MCF 10A (cell line): ENCODE measurements around the gene MIF. TPM values are rescaled to one million over a fixed set of nuclear protein-coding genes. Genes with fewer than 3 reads are reported as not detected.
A peak's percentile ranks its signal among the peaks of the same experiment; 100 is the strongest.

Experiments
- BruUV-seq: library from RNA; stranded (reverse); fragments of 400-500 nt; replicated peaks from 2 replicates; lab custom pipeline; 2021; lab: Mats Ljungman, UMichigan
- CTCF ChIA-PET: fragments of 300-600 bp; sonication (Branson Sonifier 250); formaldehyde crosslinking; extraction: SDS; loops from one replicate; lab custom pipeline; 2021; ENCODE audit warnings: antibody characterized with exemption, inconsistent platforms; lab: Yijun Ruan, JAX
- POLR2A ChIA-PET: fragments of 300-600, 350-650 bp; sonication (Branson Sonifier 250); formaldehyde crosslinking; extraction: SDS; loops from one replicate; lab custom pipeline; 2020; ENCODE audit warnings: antibody characterized with exemption, inconsistent platforms; lab: Yijun Ruan, JAX
- DNase-seq: peaks from one replicate; pipeline ENCODE4 v3.0.0-alpha.2; 2018; ENCODE audit not compliant: unreplicated experiment
- H3K27ac Mint-ChIP-seq: one replicate; pipeline ENCODE4 v1.8.0; 2022; ENCODE audit warnings: mild to moderate bottlenecking, low read depth, mixed read lengths; ENCODE audit not compliant: unreplicated experiment
- H3K27me3 Mint-ChIP-seq: one replicate; pipeline ENCODE4 v1.8.0; 2022; ENCODE audit warnings: mixed read lengths; ENCODE audit not compliant: insufficient read depth, unreplicated experiment
- H3K36me3 Mint-ChIP-seq: one replicate; pipeline ENCODE4 v1.8.0; 2022; ENCODE audit warnings: mild to moderate bottlenecking, moderate library complexity, mixed read lengths; ENCODE audit not compliant: insufficient read depth, unreplicated experiment
- H3K4me1 Mint-ChIP-seq: one replicate; pipeline ENCODE4 v1.8.0; 2022; ENCODE audit warnings: mixed read lengths; ENCODE audit not compliant: insufficient read depth, unreplicated experiment
- H3K4me3 Mint-ChIP-seq: one replicate; pipeline ENCODE4 v1.8.0; 2022; ENCODE audit warnings: mild to moderate bottlenecking, moderate library complexity, mixed read lengths; ENCODE audit not compliant: unreplicated experiment
- H3K9me3 Mint-ChIP-seq: one replicate; pipeline ENCODE4 v1.8.0; 2022; ENCODE audit warnings: mixed read lengths; ENCODE audit not compliant: unreplicated experiment
- intact Hi-C: fragments of 100-400 bp; cut with micrococcal nuclease; formaldehyde crosslinking; loops from 2 replicates; pipeline ENCODE4 v1.14.1; 2022
- total RNA-seq: library from RNA; stranded (reverse); gene quantifications from 2 replicates; pipeline ENCODE4 v1.2.3, GENCODE V29; 2022
- TF ChIP-seq, protein P1 (sequence below): fragments of 200-600 bp; IDR thresholded peaks from one replicate; pipeline ENCODE4 v1.8.0; 2022; ENCODE audit warnings: antibody characterized with exemption, mild to moderate bottlenecking; ENCODE audit not compliant: unreplicated experiment

The MIF gene
- total RNA-seq, 1 experiment from 2014 or later = 1,126 TPM

DNA sequence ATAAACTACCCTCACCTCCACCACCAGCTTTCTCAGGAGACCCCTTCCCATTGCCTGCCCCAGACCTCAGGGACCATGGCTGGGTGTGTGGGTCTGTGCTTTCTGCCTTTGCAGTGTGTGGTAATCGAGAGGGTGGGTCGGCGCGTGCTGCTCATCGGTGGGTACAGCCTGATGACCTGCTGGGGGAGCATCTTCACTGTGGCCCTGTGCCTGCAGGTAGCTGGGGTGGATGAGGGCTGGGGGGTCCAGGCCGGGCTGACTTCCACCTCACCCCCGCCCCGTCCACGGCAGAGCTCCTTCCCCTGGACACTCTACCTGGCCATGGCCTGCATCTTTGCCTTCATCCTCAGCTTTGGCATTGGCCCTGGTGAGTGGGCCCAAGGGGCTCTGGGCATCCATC, 10.5 kb upstream of the MIF start:
- intact Hi-C loops = no loop called here
- ChIA-PET POLR2A (no interaction called here), CTCF (interaction anchor here (2.3 kb wide), 1 partner anchor 10 kb away, joined by 11 read pairs; the partner anchor contains the start of gene MIF)
- H3K4me1 Mint-ChIP-seq = peaks cover 5% of the 10 kb centered on the region
- H3K27ac Mint-ChIP-seq = no peak overlapping the region
- no TSS peak for BruUV-seq
- TF ChIP-seq, protein P1, sequence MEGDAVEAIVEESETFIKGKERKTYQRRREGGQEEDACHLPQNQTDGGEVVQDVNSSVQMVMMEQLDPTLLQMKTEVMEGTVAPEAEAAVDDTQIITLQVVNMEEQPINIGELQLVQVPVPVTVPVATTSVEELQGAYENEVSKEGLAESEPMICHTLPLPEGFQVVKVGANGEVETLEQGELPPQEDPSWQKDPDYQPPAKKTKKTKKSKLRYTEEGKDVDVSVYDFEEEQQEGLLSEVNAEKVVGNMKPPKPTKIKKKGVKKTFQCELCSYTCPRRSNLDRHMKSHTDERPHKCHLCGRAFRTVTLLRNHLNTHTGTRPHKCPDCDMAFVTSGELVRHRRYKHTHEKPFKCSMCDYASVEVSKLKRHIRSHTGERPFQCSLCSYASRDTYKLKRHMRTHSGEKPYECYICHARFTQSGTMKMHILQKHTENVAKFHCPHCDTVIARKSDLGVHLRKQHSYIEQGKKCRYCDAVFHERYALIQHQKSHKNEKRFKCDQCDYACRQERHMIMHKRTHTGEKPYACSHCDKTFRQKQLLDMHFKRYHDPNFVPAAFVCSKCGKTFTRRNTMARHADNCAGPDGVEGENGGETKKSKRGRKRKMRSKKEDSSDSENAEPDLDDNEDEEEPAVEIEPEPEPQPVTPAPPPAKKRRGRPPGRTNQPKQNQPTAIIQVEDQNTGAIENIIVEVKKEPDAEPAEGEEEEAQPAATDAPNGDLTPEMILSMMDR = no peak
- no peak for DNase-seq
- H3K27me3 Mint-ChIP-seq = no peaks in the 10 kb centered on the region
- peaks cover 8% of the 10 kb centered on the region for H3K36me3 Mint-ChIP-seq
- H3K4me3 Mint-ChIP-seq = no peak overlapping the region
- H3K9me3 Mint-ChIP-seq = no peaks in the 10 kb centered on the region

DNA sequence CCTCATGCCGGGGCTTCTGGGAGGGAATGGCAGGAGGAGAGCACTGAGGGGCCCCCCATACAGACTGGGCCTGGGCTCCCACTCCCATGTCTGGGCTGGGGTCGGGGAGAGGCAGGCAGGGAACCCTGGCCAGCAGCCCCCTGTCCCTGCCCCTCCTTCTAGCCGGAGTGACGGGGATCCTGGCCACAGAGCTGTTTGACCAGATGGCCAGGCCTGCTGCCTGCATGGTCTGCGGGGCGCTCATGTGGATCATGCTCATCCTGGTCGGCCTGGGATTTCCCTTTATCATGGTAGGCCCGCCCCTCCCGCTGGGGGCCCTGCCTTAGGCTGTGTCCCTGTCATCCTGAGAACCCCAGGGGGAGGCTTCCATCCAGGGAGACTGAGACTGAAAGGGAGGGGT, 10.0 kb upstream of the MIF start:
- Mint-ChIP-seq H3K27ac (no peak overlapping the region), H3K36me3 (peaks cover 7% of the 10 kb centered on the region), H3K4me3 (no peak overlapping the region), H3K9me3 (no peaks in the 10 kb centered on the region), H3K4me1 (peaks cover 5% of the 10 kb centered on the region), H3K27me3 (no peaks in the 10 kb centered on the region)
- TF ChIP-seq, protein P1 = no peak
- intact Hi-C loops = no loop called here
- BruUV-seq = no TSS peak
- ChIA-PET CTCF (interaction anchor here (2.3 kb wide), 1 partner anchor 10 kb away, joined by 11 read pairs; the partner anchor contains the start of gene MIF), POLR2A (no interaction called here)
- no peak for DNase-seq

DNA sequence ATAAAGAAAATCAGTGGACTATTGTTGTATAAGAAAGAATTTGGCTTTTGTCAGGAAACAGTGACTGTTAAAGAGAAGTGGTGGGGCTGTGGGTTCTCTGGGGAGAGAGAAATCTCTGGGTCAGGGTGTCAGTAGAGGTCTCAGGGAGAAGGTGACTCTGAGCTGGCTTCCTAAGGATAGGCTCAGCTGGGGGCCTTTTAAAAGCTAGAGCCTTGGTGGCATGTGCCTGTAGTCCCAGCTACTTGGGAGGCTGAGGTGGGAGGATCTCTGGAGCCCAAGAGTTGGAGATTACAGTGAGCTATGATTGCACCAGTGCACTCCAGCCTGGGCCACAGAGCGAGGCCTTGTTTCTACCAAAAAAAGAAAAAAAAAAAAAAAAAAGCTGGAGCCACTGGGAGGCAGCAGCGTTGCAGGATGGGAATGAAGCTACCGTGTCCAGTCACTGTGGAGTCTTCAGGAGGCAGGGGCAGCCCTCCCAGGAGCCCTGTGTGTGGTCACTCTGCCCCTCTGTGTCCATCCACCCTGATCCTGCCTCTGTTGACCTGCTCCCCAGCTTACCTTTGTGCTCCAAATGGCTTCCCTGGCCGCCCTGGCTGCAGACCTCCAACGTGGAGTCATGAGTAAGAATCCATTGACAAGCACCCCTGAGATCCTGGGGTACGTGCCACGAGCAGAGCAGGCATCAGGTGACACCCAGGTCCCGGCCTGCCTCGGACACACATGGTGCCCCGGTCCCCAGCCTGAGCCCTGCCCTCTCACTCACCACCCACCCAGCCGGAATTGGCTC, 5.4 kb upstream of the MIF start:
- DNase-seq = peak; percentile 53
- intact Hi-C loops = no loop called here
- no peak overlapping the region for H3K4me3 Mint-ChIP-seq

DNA sequence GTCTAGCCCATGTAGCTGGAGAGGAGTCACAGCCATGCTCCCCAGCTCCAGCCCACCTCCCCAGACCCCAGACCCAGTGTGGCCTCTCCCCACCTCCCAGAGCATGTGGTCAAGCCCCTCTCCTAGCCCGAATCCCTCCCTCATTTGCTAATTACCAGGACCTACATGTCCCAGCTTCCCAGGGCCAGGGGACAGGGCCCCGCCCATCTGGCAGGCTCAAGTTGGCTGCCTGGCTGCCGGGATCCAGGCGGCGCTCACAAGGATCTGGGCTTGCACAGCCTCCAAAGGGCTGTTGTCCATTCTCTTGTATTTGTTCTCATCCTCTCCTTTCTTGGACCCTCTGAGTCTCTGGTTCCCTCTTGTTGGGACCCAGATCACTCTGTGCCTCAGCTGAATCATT, 4.6 kb upstream of the MIF start:
- peaks cover 21% of the 10 kb centered on the region for H3K4me1 Mint-ChIP-seq
- POLR2A ChIA-PET = interaction anchor here (0.8 to 2.1 kb wide), 2 partner anchors 24 to 37 kb away, joined by 3 to 6 read pairs; no protein-coding TSS in a partner anchor
- no TSS peak for BruUV-seq
- intact Hi-C loops = loop anchor here (5.0 kb wide), 1 partner anchor 68 kb away; no protein-coding TSS in a partner anchor
- H3K27ac Mint-ChIP-seq = no peak overlapping the region
- CTCF ChIA-PET = interaction anchor here (0.6 to 1.7 kb wide), 4 partner anchors 41 to 66 kb away, joined by 3 to 6 read pairs (median 3); no protein-coding TSS in a partner anchor
- DNase-seq = no peak
- H3K36me3 Mint-ChIP-seq = peaks cover 22% of the 10 kb centered on the region
- no peaks in the 10 kb centered on the region for H3K9me3 Mint-ChIP-seq
- no peaks in the 10 kb centered on the region for H3K27me3 Mint-ChIP-seq
- TF ChIP-seq, protein P1 = no peak
- no peak overlapping the region for H3K4me3 Mint-ChIP-seq

More for the DNA sequence above, 5.4 kb upstream of the MIF start:
- CTCF ChIA-PET = interaction anchor here (0.5 to 1.7 kb wide), 18 partner anchors 11 to 1796 kb away, joined by 3 to 6 read pairs (median 4); partner anchors contain the start of gene SLC2A11
- Mint-ChIP-seq H3K4me1 (peaks cover 21% of the 10 kb centered on the region), H3K27ac (peak overlapping the region; percentile 61), H3K9me3 (no peaks in the 10 kb centered on the region), H3K36me3 (peaks cover 14% of the 10 kb centered on the region), H3K27me3 (no peaks in the 10 kb centered on the region)
- POLR2A ChIA-PET = interaction anchor here (0.6 to 2.1 kb wide), 3 partner anchors 16 to 347 kb away, joined by 3 to 6 read pairs (median 5); no protein-coding TSS in a partner anchor
- no TSS peak for BruUV-seq
- TF ChIP-seq, protein P1 = peak; percentile 27
